Type B pancreatic cell (in vitro differentiated cells): ENCODE measurements around the gene PARD6G. TPM values are rescaled to one million over a fixed set of nuclear protein-coding genes. Genes with fewer than 3 reads are reported as not detected.
"Not testable (repeated sequence)": the region's sequence is repeated elsewhere in the genome, so short reads cannot be mapped to it uniquely, and the experiment has no call there.

Experiments
- DNase-seq: peaks from one replicate; pipeline ENCODE4 v3.0.0; 2021; ENCODE audit warnings: mixed read lengths; ENCODE audit not compliant: unreplicated experiment; ENCODE audit errors: extremely low spot score
- H3K27ac Mint-ChIP-seq: 2 replicates; pipeline ENCODE4 v1.8.0; 2021; ENCODE audit warnings: mild to moderate bottlenecking, mixed read lengths
- H3K27me3 Mint-ChIP-seq: 2 replicates; pipeline ENCODE4 v1.8.0; 2021; ENCODE audit warnings: mixed read lengths
- H3K36me3 Mint-ChIP-seq: 2 replicates; pipeline ENCODE4 v1.8.0; 2021; ENCODE audit warnings: mixed read lengths
- H3K4me1 Mint-ChIP-seq: one replicate; pipeline ENCODE4 v1.8.0; 2021; ENCODE audit warnings: mixed read lengths; ENCODE audit not compliant: unreplicated experiment
- H3K4me3 Mint-ChIP-seq: 2 replicates; pipeline ENCODE4 v1.8.0; 2021; ENCODE audit warnings: mild to moderate bottlenecking, mixed read lengths
- H3K9me3 Mint-ChIP-seq: 2 replicates; pipeline ENCODE4 v1.8.0; 2021; ENCODE audit warnings: mixed read lengths
- CTCF ChIP-seq: fragments of 200-600 bp; sonication (generic); conservative IDR thresholded peaks from 2 replicates; pipeline ENCODE4 v1.5.0; 2021; ENCODE audit warnings: antibody characterized with exemption, mild to moderate bottlenecking
- total RNA-seq: library from RNA; stranded (reverse); gene quantifications from 2 replicates; pipeline ENCODE4 v1.2.1, GENCODE V29; 2021; ENCODE audit warnings: low replicate concordance

Gene PARD6G
- total RNA-seq, 1 donor from 2014 or later: 21.8 TPM

- Mint-ChIP-seq H3K27me3 (no peaks in the 10 kb centered on the region), H3K36me3 (peaks cover 28% of the 10 kb centered on the region), H3K4me1 (peaks cover 6% of the 10 kb centered on the region), H3K27ac (no peak overlapping the region), H3K4me3 (no peak overlapping the region), H3K9me3 (peaks cover 8% of the 10 kb centered on the region)
- TF ChIP-seq CTCF: no peak
- DNase-seq: no peak
These were observed 81.1 kb downstream of the PARD6G start for GRCh38 chr18:80166240-80166639.

GRCh38 chr18:80164727-80165355 lies 82.5 kb downstream of the PARD6G start:
- H3K36me3 Mint-ChIP-seq: peaks cover 34% of the 10 kb centered on the region
- H3K27ac Mint-ChIP-seq, H3K27me3 Mint-ChIP-seq, DNase-seq, H3K4me1 Mint-ChIP-seq, H3K4me3 Mint-ChIP-seq, H3K9me3 Mint-ChIP-seq: not testable (repeated sequence)

GRCh38 chr18:80163183-80163582 lies 84.1 kb downstream of the PARD6G start:
- Mint-ChIP-seq H3K36me3 (peaks cover 34% of the 10 kb centered on the region), H3K4me3 (no peak overlapping the region), H3K4me1 (no peaks in the 10 kb centered on the region), H3K9me3 (peaks cover 8% of the 10 kb centered on the region), H3K27ac (no peak overlapping the region), H3K27me3 (no peaks in the 10 kb centered on the region)
- no peak for TF ChIP-seq CTCF
- DNase-seq: no peak

GRCh38 chr18:80161781-80162417 lies 85.4 kb downstream of the PARD6G start:
- Mint-ChIP-seq H3K4me1 (no peaks in the 10 kb centered on the region), H3K9me3 (peaks cover 8% of the 10 kb centered on the region), H3K27me3 (no peaks in the 10 kb centered on the region), H3K4me3 (no peak overlapping the region), H3K36me3 (peaks cover 34% of the 10 kb centered on the region), H3K27ac (no peak overlapping the region)
- TF ChIP-seq CTCF: no peak
- no peak for DNase-seq

- no peaks in the 10 kb centered on the region for H3K4me1 Mint-ChIP-seq
- no peaks in the 10 kb centered on the region for H3K27me3 Mint-ChIP-seq
- peaks cover 8% of the 10 kb centered on the region for H3K9me3 Mint-ChIP-seq
- no peak for TF ChIP-seq CTCF
- no peak overlapping the region for H3K27ac Mint-ChIP-seq
- DNase-seq: peak; percentile 66
- no peak overlapping the region for H3K4me3 Mint-ChIP-seq
- peaks cover 31% of the 10 kb centered on the region for H3K36me3 Mint-ChIP-seq
These were observed 87.3 kb downstream of the PARD6G start for GRCh38 chr18:80159713-80160636.

GRCh38 chr18:80158365-80158764 lies 88.9 kb downstream of the PARD6G start:
- DNase-seq: no peak
- no peak overlapping the region for H3K27ac Mint-ChIP-seq
- no peaks in the 10 kb centered on the region for H3K27me3 Mint-ChIP-seq
- no peaks in the 10 kb centered on the region for H3K4me1 Mint-ChIP-seq
- peaks cover 23% of the 10 kb centered on the region for H3K36me3 Mint-ChIP-seq
- no peak for TF ChIP-seq CTCF
- H3K9me3 Mint-ChIP-seq: no peaks in the 10 kb centered on the region
- H3K4me3 Mint-ChIP-seq: no peak overlapping the region
